Vagina (tissue), 2 donors: Measurements from ENCODE around the gene FKBP1B. TPM values are rescaled to one million over a fixed set of nuclear protein-coding genes. Genes with fewer than 3 reads are reported as not detected.
"Not testable (repeated sequence)": the region's sequence is repeated elsewhere in the genome, so short reads cannot be mapped to it uniquely, and the experiment has no call there.

Experiments used
- DNase-seq, 2 donors: peaks; one replicate each; pipeline ENCODE4 v3.0.0-alpha.2; 2017; ENCODE audit errors: extremely low spot score in 2 of 2
- H3K27ac ChIP-seq: fragments of 200-600 bp; sonication (generic); one replicate; pipeline ENCODE4 v1.5.1; 2019
- H3K27me3 ChIP-seq: fragments of 200-600 bp; sonication (generic); one replicate; pipeline ENCODE4 v1.5.1; 2019
- H3K36me3 ChIP-seq, 2 donors: fragments of 200-600 bp; sonication (generic); one replicate each; pipeline ENCODE4 v1.5.1; 2017 to 2019
- H3K4me1 ChIP-seq: fragments of 200-600 bp; sonication (generic); one replicate; pipeline ENCODE4 v1.5.1; 2019
- H3K4me3 ChIP-seq, 2 donors: fragments of 200-600 bp; sonication (generic); 1 replicate in 1 of 2; 2 replicates in 1 of 2; pipeline ENCODE4 v1.5.1; 2016 to 2019
- H3K9me3 ChIP-seq: fragments of 200-600 bp; sonication (generic); one replicate; pipeline ENCODE4 v1.5.1; 2019
- CTCF ChIP-seq, 3 experiments: fragments of 450-650 bp in 2 of 3; fragments of 200-600 bp in 1 of 3; sonication (generic) in 1 of 3; IDR thresholded peaks; one replicate each; pipeline ENCODE4 v1.5.1; 2017 to 2019; ENCODE audit warnings: antibody characterized with exemption in 3 of 3, mild to moderate bottlenecking in 2 of 3, moderate library complexity in 2 of 3
- POLR2A ChIP-seq, 2 donors: fragments of 450-650 bp; IDR thresholded peaks; one replicate each; pipeline ENCODE4 v1.6.1; 2017; ENCODE audit warnings: antibody characterized with exemption in 2 of 2, mild to moderate bottlenecking in 2 of 2, moderate library complexity in 2 of 2
- POLR2AphosphoS5 ChIP-seq, 2 donors: sonication (generic); formaldehyde crosslinking; IDR thresholded peaks; one replicate each; pipeline ENCODE4 v1.9.0; 2017; ENCODE audit warnings: antibody characterized with exemption in 2 of 2, mild to moderate bottlenecking in 2 of 2, low read depth in 1 of 2; ENCODE audit not compliant: insufficient read depth in 1 of 2
- intact Hi-C: fragments of 100-400 bp; cut with DNase I; formaldehyde crosslinking; loops from one replicate; pipeline ENCODE4 v1.15.1; 2023
- total RNA-seq: library from RNA; depleted of rRNA; stranded (reverse); fragments of >200 nt; gene quantifications from one replicate; pipeline ENCODE4 v1.2.3, GENCODE V29; 2016

Gene FKBP1B
- total RNA-seq, 1 donor from 2014 or later = 14.2 TPM

GRCh38 chr2:24087032-24087431, 37.5 kb downstream of the FKBP1B start:
- no peak for DNase-seq

GRCh38 chr2:24088821-24089359, 39.3 kb downstream of the FKBP1B start:
- Histone ChIP-seq H3K4me3 (no peak overlapping the region), H3K9me3 (no peaks in the 10 kb centered on the region), H3K36me3 (no peaks in the 10 kb centered on the region), H3K4me1 (peaks cover 2% of the 10 kb centered on the region), H3K27ac (no peak overlapping the region), H3K27me3 (no peaks in the 10 kb centered on the region)
- TF ChIP-seq POLR2AphosphoS5 (IDR thresholded peaks at IDR 0.05; ENCODE audit: insufficient read depth in 1 of 2, low read depth in 1 of 2) (no peak), CTCF (IDR thresholded peaks at IDR 0.05) (no peak), POLR2A (IDR thresholded peaks at IDR 0.05) (no peak)
- DNase-seq = no peak
- intact Hi-C loops = no loop called here

More at GRCh38 chr2:24087032-24087431, 37.5 kb downstream of the FKBP1B start:
- Histone ChIP-seq H3K4me1 (peaks cover 12% of the 10 kb centered on the region), H3K27ac (no peak overlapping the region), H3K27me3 (no peaks in the 10 kb centered on the region), H3K9me3 (no peaks in the 10 kb centered on the region), H3K4me3 (no peak overlapping the region), H3K36me3 (peaks cover 0 to 8% of the 10 kb centered on the region in 2 donors)
- no peak for TF ChIP-seq POLR2AphosphoS5 (IDR thresholded peaks at IDR 0.05; ENCODE audit: insufficient read depth in 1 of 2, low read depth in 1 of 2)
- no peak for TF ChIP-seq CTCF (IDR thresholded peaks at IDR 0.05)
- no peak for TF ChIP-seq POLR2A (IDR thresholded peaks at IDR 0.05)
- intact Hi-C loops = no loop called here

- H3K36me3 ChIP-seq, H3K4me1 ChIP-seq, intact Hi-C loops, H3K4me3 ChIP-seq, H3K27me3 ChIP-seq, DNase-seq, H3K27ac ChIP-seq, H3K9me3 ChIP-seq: not testable (repeated sequence)
Measured at GRCh38 chr2:24093270-24093669, 43.7 kb downstream of the FKBP1B start.

GRCh38 chr2:24095171-24095677, 45.7 kb downstream of the FKBP1B start:
- H3K9me3 ChIP-seq, H3K4me1 ChIP-seq, DNase-seq, H3K4me3 ChIP-seq, H3K27ac ChIP-seq, H3K36me3 ChIP-seq, intact Hi-C loops, H3K27me3 ChIP-seq: not testable (repeated sequence)

GRCh38 chr2:24100732-24101131, 51.2 kb downstream of the FKBP1B start:
- H3K9me3 ChIP-seq, H3K4me3 ChIP-seq, H3K27ac ChIP-seq, H3K27me3 ChIP-seq, H3K4me1 ChIP-seq, H3K36me3 ChIP-seq, intact Hi-C loops, DNase-seq: not testable (repeated sequence)

- Histone ChIP-seq H3K36me3 (no peaks in the 10 kb centered on the region), H3K9me3 (no peaks in the 10 kb centered on the region), H3K4me3 (no peak overlapping the region), H3K27me3 (no peaks in the 10 kb centered on the region), H3K4me1 (no peaks in the 10 kb centered on the region), H3K27ac (no peak overlapping the region)
- no peak for TF ChIP-seq CTCF (IDR thresholded peaks at IDR 0.05)
- TF ChIP-seq POLR2AphosphoS5 (IDR thresholded peaks at IDR 0.05; ENCODE audit: insufficient read depth in 1 of 2, low read depth in 1 of 2) = no peak
- TF ChIP-seq POLR2A (IDR thresholded peaks at IDR 0.05) = no peak
- intact Hi-C loops = no loop called here
- no peak for DNase-seq
Measured at GRCh38 chr2:24101992-24102391, 52.5 kb downstream of the FKBP1B start.
